Muscle of back (tissue), 11 donors: Measurements from ENCODE around the gene UCN3. TPM values are rescaled to one million over a fixed set of nuclear protein-coding genes. Genes with fewer than 3 reads are reported as not detected.
A peak's percentile ranks its signal among the peaks of the same experiment; 100 is the strongest.
"Not testable (repeated sequence)": the region's sequence is repeated elsewhere in the genome, so short reads cannot be mapped to it uniquely, and the experiment has no call there.

ENCODE experiments used
- DNase-seq, 3 donors: peaks; one replicate each; pipeline versions ENCODE4 v3.0.0 to v3.0.0-alpha.2; 2013
- polyA plus RNA-seq, 10 donors: library from polyadenylated mRNA; unstranded; fragments of 120-200 nt; gene quantifications; one replicate each; pipeline ENCODE4 v1.2.1, GENCODE V29; 2013; ENCODE audit not compliant: insufficient read length in 10 of 10

The UCN3 gene
- polyA plus RNA-seq, 10 donors, result not detected

GRCh38 chr10:5365928-5366327 is 1.2 kb downstream of the UCN3 start:
- no peak for DNase-seq

DNA sequence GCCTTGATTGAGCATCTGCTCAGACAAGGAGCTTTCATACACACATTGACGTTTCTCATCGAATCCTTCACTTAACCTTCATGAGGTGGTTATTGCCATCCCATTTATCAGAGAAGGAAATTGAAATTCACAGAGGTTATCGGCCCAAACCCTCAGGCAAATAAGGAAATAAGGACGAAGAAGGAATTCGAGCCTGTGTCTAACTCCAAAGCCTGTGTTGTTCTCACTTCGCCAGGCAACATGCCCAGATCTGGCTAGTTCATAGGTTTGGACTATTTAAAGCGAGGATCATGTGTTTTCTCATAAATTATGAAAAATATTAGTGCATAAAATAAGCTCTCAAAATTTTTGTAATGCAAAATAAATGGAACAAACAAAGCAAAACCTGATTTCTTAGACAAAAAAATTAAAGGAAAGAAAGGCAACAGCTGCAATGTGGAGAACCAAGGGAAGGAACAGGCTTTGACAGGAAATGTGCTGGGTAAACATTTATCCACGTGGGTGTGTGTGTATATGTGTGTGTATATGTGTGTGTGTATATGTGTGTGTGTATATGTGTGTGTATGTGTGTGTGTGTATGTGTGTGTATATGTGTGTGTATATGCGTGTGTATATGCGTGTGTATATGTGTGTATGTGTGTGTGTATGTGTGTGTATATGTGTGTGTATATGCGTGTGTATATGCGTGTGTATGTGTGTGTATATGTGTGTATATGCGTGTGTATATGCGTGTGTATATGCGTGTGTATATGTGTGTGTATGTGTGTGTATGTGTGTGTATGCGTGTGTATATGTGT is 4.8 kb downstream of the UCN3 start:
- DNase-seq, result no peak

DNA sequence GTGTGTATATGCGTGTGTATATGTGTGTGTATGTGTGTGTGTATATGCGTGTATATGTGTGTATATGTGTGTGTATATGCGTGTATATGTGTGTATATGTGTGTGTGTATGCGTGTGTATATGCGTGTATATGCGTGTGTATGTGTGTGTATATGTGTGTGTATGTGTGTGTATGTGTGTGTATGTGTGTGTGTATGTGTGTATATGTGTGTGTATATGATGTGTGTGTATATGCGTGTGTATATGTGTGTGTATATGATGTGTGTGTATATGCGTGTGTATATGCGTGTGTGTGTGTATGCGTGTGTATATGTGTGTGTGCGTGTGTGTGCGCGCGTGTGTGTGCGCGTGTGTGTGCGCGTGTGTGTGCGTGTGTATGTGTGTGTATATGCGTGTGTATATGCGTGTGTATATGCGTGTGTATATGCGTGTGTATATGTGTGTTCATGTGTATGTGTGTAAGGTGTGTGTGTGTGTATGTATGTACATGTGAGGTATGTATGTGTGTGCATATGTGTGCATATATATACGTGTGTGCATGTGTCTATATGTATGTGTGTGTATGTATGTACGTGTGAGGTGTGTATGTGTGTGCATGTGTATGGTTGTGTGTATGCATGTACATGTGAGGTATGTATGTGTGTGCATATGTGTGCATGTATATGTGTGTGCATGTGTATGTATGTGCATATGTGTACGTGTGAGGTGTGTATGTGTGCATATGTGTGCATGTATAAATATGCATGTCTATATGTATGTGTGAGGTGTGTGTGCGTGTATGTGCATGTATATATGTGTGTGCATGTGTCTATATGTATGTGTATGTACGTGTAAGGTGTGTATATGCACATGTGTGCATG is 6.0 kb downstream of the UCN3 start:
- no peak for DNase-seq

- DNase-seq, result no peak
These were observed 8.5 kb downstream of the UCN3 start for GRCh38 chr10:5373307-5373706.

DNA sequence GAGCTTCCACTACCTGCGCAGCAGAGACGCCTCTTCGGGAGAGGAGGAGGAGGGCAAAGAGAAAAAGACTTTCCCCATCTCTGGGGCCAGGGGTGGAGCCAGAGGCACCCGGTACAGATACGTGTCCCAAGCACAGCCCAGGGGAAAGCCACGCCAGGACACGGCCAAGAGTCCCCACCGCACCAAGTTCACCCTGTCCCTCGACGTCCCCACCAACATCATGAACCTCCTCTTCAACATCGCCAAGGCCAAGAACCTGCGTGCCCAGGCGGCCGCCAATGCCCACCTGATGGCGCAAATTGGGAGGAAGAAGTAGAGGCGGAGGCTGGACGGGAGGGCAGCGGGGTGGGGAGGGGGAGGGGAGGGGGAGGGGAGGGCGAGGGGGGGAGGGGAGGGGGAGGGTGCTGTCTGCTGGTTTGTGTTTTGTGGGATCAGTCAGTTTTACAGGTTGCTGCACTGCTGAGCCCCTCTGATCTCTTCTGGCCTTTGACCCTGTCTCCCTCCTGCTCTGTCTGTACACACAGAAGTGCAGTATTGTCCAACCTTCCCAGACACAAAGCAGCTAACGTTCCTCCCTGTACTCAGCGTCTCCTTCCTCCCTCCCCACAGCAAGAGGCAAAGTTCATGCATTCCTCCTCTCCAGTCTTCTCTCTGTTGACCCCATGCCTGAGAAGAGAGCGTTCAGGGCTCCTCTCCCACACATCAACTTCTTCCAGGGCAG is 9.3 kb downstream of the UCN3 start:
- no peak for DNase-seq

GRCh38 chr10:5376450-5376849 is 11.7 kb downstream of the UCN3 start:
- peak in 2 of 3 donors; percentile 20 to 34 for DNase-seq

DNA sequence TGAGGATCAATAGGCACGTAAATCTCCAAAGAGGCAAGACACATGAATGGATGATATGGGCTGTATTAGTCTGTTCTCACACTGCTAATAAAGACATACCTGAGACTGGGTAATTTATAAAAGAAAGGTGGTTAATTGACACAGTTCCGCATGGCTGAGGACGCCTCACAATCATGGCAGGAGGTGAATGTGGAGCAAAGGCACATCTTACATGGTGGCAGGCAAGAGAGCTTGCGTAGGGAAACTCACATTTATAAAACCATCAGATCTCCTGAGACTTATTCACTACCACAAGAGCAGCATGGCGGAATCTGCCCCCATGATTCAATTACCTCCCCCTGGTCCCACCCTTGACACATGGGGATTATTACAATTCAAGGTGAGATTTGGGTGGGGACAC is 14.4 kb downstream of the UCN3 start:
- not testable (repeated sequence) for DNase-seq

GRCh38 chr10:5380395-5380794 is 15.6 kb downstream of the UCN3 start:
- not testable (repeated sequence) for DNase-seq

- DNase-seq, result no peak
These were observed 16.4 kb downstream of the UCN3 start for GRCh38 chr10:5381187-5381586.

- no peak for DNase-seq
These were observed 20.5 kb downstream of the UCN3 start for GRCh38 chr10:5385224-5385623.

DNA sequence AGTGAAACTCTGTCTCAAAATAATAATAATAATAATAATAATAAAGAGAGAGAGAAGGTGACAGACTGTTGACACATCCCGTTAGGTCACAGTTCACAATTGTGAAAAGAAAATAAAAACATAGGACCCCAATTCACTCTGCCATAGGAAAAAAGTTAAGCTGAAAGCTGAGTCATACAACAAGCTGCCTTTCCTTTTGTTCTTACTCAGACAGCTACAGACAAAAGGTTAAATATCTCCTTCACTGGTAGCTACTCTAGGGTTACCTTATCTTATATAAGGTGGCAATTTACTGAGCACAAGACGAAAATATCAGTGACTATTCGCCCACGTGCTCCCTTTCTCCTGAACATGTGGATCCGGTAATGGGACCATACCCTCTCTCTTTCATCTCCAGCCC is 22.4 kb downstream of the UCN3 start:
- no peak for DNase-seq

- no peak for DNase-seq
These were observed 25.9 kb downstream of the UCN3 start for GRCh38 chr10:5390607-5391205.

DNA sequence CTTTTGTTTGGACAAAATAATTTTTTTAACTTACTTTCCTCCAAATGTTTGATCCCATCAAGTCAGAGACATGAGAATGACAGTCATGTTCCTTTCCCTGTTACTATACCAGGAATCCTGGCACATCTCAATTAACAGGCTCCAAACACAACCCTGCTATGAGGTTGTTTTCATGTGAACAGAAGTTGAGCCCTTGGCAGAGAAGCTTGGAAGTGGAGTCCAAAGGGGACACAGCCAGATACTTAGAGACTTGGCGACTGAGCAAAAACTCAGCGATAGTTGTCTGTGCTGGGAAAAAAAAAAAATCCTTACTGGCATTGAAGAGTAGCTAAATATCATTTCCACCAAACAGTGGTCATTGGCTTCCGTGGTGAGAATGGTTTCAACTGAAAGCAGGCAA is 27.0 kb downstream of the UCN3 start:
- no peak for DNase-seq

DNA sequence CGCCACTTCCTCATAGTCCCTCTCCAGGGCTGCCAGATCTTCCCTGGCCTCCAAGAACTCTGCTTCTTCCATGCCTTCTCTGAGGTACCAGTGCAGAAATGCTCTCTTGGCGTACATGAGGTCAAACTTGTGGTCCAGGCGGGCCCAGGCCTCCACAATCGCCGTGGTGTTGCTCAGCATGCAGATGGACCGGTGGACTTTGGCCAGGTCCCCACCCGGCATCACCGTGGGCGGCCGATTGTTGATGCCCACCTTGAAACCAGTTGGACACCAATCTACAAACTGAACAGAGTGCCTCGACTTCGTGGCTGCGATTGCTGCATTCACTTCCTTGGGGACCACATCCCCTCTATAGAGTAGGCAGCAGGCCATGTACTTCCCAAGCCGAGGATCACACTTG is 28.8 kb downstream of the UCN3 start:
- DNase-seq, result no peak

- no peak for DNase-seq
These were observed 30.4 kb downstream of the UCN3 start for GRCh38 chr10:5395168-5395567.

DNA sequence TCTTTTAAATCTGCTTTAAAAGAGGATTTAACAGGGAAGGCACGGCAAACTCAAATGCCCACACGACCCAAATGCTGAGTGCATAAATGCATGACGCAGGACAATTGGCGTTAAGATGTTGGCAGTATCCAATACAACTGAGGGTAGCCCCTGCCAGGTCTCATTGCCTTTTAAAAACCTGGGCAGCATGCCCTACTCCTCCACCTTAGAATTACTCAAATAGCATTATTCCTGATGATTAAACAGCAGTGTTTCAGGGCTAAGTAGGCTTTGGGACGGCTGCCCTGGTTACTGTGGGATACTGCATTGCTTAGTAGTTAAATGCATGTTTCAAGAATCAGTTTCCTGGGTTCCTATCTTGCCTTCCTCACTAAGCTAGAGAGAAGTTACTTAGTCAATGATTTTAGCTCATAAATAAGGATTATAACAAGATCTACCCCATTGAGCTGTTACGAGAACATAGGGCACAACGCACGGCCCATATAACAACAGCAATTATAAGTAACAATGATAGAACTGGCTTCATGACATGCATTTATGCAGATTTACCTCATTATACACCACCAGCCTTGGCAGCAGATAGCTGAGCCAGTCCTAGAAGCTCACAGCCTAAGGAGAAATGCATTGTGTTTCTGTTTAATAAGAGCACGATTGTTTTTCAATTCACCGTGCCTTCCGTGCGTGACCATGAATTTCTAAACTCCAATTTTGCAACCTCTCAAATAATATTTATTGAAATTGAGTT is 32.0 kb downstream of the UCN3 start:
- no peak for DNase-seq

DNA sequence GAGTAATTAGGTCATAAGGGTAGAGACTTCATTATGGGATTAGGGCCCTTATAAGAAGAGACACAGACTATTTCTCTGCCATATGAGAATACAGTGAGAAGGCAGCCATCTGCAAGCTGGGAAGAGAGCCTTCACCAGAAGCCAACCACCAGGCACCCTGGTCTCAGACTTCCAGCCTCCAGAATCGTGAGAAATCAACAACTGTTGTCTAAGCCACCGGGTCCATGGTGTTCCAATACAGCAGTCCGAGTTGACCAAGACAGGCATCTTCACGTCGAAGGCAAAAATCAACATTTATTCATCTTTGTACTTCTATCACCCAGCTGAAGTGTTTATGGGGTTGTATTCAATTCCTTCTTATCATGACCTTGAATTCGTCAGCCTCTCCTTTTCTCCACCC is 34.6 kb downstream of the UCN3 start:
- DNase-seq, result no peak

GRCh38 chr10:5400468-5401240 is 35.9 kb downstream of the UCN3 start:
- peak in 1 of 3 donors; percentile 14 for DNase-seq

- no peak for DNase-seq
These were observed 38.0 kb downstream of the UCN3 start for GRCh38 chr10:5402798-5403197.
